ENCODE results near the gene OR2V2. TPM values are rescaled to one million over a fixed set of nuclear protein-coding genes. Genes with fewer than 3 reads are reported as not detected.

OR2V2 gene
- total RNA-seq, 1 experiment from 2014 or later: not detected

- no peak overlapping the region for H4K8ac ChIP-seq (replicated peaks; ENCODE audit: insufficient read length, low read depth, low read length)
- peaks cover 10% of the 10 kb centered on the region; the same call in 1 of the 2 replicates for H3K4me1 ChIP-seq (ENCODE audit: insufficient read depth, low read length)
- no peaks in the 10 kb centered on the region; a peak in 1 of 5 replicates for H3K9me3 Mint-ChIP-seq
- no peak overlapping the region for H2BK15ac ChIP-seq (ENCODE audit: low read depth, low read length)
- H3K4me3 Mint-ChIP-seq: peak overlapping the region; percentile 1 to 58; a peak in 3 of 5 replicates
- H3K56ac ChIP-seq (ENCODE audit: insufficient read length, low read depth, low read length): no peak overlapping the region
- H3K23me2 ChIP-seq (ENCODE audit: insufficient read length, low read depth, low read length, poor library complexity, severe bottlenecking): peaks cover 3% of the 10 kb centered on the region
- no peak overlapping the region for H3K27ac ChIP-seq (ENCODE audit: insufficient read length, low read depth, low read length)
- H4K5ac ChIP-seq (ENCODE audit: insufficient read length, low read depth, low read length): no peak overlapping the region
- H4K91ac ChIP-seq (ENCODE audit: insufficient read length, low read depth, low read length): no peak overlapping the region
- no peak overlapping the region for H3K4me2 ChIP-seq (ENCODE audit: insufficient read depth, insufficient read length, low read length)
- H3K79me2 ChIP-seq (ENCODE audit: insufficient read depth, low read length): no peaks in the 10 kb centered on the region
- peaks cover 46 to 48% of the 10 kb centered on the region in 2 experiments for H3K4me1 Mint-ChIP-seq
- H3K27ac Mint-ChIP-seq: peak overlapping the region in 1 of 3 experiments; percentile 66; a peak in 1 of 7 replicates
- H3K27me3 ChIP-seq (ENCODE audit: insufficient read depth, low read length): peaks cover 8% of the 10 kb centered on the region; the same call in 1 of the 2 replicates
- H2BK120ac ChIP-seq (ENCODE audit: low read depth, low read length, poor library complexity, severe bottlenecking): no peak overlapping the region
- WGBS (ENCODE audit: extremely low coverage, insufficient read length, low lambda C conversion rate): no CpG with 5 or more reads among the region's 9 CpGs
- H3K9ac ChIP-seq (ENCODE audit: extremely low read depth, insufficient read length, low read length): no peak overlapping the region
- no peak overlapping the region for H3K4ac ChIP-seq (ENCODE audit: low read depth, low read length)
- H3T11ph ChIP-seq (ENCODE audit: low read length): no peak overlapping the region
- H3K23ac ChIP-seq (ENCODE audit: insufficient read length, low read depth, low read length): no peak overlapping the region
- H2BK12ac ChIP-seq (ENCODE audit: insufficient read length, low read depth, low read length): no peak overlapping the region
- H3K18ac ChIP-seq (ENCODE audit: insufficient read length, low read depth, low read length): no peak overlapping the region
- H3K79me1 ChIP-seq (ENCODE audit: insufficient read depth, low read depth, low read length, poor library complexity, severe bottlenecking): no peaks in the 10 kb centered on the region
- H3K27me3 Mint-ChIP-seq (ENCODE audit: low read depth): peaks cover 86% of the 10 kb centered on the region
- TF ChIP-seq CTCF (conservative IDR thresholded peaks at IDR 0.05): no peak
- H2AFZ ChIP-seq (ENCODE audit: low read length): no peak overlapping the region
- DNase-seq: no peak
- H2BK20ac ChIP-seq (ENCODE audit: low read depth, low read length, poor library complexity, severe bottlenecking): no peak overlapping the region
- no peak overlapping the region for H2BK5ac ChIP-seq (ENCODE audit: insufficient read length, low read length)
- H3K36me3 Mint-ChIP-seq (ENCODE audit: insufficient read depth in 1 of 3, low read depth in 3 of 3): no peaks in the 10 kb centered on the region; a peak in 1 of 7 replicates
- H2AK5ac ChIP-seq (ENCODE audit: insufficient read length, low read length): no peak overlapping the region
- H3K14ac ChIP-seq (ENCODE audit: insufficient read depth, low read length): no peak overlapping the region
- no peaks in the 10 kb centered on the region for H3K9me3 ChIP-seq (ENCODE audit: control insufficient read depth, low read depth, low read length)
- no peaks in the 10 kb centered on the region for H4K20me1 ChIP-seq (ENCODE audit: control insufficient read depth, insufficient read depth, insufficient read length)
These were observed 51.6 kb downstream of the OR2V2 start for GRCh38 chr5:181198905-181199519.

Measured in H9 (cell line).